Left hindlimb (tissue), 1 donor: ENCODE results near the gene ANAPC10.
"Not testable (repeated sequence)": the region's sequence is repeated elsewhere in the genome, so short reads cannot be mapped to it uniquely, and the experiment has no call there.

Experiments
- DNase-seq: peaks from one replicate; pipeline ENCODE4 v3.0.0-alpha.2; 2018

ANAPC10 gene

DNA sequence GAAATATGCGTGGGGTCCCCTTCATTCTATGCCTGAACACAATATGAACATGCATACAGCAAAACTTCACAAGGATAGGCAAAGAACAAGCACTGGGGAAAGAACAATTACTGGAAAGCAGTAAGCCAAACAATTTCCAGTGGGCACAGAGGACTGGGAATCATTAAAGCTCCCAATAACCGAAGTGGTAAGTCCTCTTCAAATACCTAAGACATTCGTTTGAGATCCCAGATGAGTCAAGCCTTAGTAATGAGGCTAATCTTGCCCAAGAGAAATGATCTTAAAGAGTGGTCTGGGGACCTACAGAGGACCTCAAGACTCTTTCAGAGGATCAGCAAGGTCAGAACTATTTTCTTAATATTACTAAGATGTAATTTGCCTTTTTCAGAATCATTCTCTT, 28.6 kb downstream of the ANAPC10 start:
- no peak for DNase-seq

DNA sequence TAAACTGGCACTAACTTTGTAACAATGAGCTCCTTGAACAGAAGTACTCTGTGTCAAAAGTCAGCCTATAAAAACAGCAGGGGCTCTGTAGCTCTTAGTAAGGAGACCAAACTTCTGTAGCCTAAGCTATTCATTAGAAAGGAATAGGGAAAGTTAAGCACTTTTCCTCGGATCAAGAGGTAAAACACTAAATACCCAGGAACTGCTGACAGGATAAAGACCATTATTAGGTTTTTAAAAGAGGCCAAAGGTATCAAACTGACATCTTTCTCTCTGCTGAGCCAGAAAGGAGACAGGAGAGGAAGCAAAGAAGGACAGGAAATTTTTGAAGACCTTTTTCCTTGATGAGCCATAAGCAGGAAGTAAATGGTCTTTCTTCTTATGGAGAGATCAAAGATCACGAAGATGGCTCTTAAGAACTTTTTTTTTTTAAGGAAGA, 31.9 kb downstream of the ANAPC10 start:
- no peak for DNase-seq

DNA sequence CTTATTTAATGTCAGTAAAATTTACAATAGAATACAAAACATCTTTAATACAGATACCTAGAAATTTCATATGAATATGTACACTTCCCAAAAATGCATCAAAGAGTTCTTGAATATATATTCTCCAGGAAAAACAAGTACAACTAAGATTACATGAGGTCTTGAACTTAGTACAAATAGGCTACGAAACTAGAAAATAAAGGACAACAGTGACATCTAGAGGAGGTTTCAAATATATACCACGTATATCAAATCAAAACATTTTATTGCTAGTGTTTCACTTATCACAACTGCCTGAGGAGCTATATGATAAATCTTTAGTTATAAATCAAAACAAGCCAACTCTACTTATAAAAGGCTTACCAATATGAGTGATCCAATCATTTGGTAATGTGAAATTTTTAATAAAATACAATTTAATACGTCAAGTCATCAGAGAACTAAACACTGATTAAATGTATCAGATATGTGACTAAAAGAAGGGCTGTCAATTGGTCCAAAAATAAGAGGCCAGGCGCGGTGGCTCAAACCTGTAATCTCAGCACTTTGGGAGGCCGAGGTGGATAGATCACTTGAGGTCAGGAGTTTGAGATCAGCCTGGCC, 36.6 kb downstream of the ANAPC10 start:
- no peak for DNase-seq

DNA sequence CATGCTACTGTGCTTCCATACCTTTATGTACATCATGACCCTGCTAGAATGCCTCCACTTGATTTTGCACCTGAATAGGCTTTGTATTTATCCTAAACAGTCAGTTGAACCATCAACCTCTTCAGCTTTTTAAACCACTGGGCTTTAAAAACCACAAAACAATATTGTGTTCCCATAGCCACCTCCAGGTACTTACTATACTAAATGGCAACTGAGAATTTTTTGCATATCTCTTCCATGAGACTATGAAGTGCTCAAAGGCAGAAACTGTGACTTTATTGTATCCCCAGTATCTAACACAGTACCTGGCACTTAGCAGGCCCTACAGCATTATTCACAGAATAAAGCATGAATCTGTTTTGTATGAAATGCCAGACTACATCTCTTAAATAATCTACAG, 39.7 kb downstream of the ANAPC10 start:
- no peak for DNase-seq

DNA sequence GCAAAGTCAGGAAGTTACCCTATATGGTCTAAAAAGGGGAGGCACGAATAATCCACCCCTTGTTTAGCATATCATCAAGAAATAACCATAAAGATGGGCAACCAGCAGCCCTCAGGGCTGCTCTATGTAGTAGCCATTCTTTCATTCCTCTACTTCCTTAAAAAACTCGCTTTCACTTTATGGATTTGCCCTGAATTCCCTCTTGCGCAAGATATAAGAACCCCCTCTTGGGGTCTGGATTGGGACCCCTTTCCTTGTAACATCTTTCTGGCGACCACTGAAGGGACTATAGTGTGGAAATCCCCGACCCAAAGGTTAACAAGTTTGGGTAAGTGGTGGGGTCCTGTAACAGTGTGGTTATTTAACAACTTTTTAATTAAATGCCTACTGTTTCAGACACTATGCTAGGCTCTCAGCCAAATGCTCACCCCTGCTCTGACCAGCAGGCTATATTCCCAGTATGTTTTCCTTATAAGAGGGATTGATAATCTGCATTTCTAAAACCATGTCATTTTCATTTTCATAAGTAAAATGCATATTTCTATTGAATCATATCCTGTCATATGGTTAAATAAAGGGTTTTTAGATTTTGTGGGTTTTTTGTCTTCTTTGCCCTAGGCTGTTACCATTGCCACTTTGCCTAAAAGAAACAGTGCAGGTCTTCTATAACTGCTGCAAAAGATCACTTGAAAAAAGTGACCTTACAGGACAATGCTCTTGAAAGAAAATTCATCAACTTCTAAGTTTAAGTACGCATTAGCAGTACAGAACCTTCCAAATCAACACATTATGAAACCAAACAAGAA, 41.5 kb downstream of the ANAPC10 start:
- DNase-seq: no peak

DNA sequence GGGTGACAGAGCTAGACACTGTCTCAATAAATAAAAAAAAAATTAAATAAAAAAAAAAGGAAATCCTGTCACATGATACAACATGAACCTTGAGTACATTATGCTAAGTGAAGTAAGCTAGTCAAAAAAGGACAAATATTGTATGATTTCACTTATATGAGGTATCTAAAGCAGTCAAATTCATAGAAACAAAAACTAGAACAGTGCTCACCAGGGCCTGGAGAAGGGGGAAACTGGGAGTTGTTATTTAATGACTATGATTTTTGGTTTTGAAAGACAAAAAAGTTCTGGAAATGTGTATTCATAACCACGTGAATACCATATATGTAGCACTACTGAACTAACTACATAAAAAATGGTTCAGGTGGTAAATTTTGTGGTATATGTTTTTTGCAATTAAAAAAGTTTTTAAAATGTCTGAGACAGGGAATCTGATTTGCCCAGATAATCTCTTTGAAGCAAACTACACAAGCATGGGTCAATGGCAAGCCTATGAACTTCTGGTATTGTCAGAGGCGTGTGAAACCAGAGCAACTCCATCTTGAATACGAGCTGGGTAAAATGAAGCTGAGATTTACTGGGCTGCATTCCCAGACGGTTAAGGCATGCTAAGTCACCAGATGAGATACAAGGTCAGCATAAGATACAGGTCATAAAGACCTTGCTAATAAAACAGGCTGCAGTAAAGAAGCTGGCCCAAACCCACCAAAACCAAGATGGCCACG, 42.3 kb downstream of the ANAPC10 start:
- no peak for DNase-seq

DNA sequence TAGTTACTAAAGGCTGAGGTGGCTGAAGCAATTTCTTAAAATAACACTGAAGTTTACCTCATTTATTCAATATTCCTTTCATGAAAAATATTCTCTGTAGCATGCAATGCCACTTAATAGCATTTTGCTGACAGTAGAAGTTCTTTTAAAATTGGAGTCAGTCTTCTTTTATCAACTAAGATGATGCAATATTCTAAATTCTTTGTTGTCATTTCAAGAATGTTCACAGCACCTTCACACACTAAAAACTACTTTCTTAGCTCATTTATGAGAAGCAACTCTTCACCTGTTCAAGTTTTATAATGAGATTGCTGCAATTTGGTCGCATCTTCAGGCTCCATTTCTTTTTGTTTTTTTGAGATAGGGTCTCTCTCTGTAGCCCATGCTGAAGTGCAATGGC, 48.8 kb downstream of the ANAPC10 start:
- DNase-seq: no peak

DNA sequence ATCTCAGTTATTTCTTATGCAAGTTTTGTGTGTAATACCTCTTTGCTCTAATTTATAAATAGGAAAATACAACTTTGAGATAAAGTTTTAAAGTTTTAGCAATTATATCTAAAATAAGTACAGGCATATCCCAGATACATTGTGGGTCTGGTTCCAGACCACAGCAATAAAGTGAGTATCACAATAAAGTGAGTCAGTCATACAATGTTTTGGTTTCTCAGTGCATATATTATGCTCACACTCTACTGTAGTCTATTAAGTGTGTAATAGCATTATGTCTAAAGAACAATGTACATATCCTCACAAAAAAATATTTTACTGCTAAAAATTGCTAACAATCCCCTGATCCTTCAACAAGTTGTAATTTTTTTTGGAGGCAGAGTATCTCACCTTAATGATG, 49.2 kb downstream of the ANAPC10 start:
- DNase-seq: no peak

DNA sequence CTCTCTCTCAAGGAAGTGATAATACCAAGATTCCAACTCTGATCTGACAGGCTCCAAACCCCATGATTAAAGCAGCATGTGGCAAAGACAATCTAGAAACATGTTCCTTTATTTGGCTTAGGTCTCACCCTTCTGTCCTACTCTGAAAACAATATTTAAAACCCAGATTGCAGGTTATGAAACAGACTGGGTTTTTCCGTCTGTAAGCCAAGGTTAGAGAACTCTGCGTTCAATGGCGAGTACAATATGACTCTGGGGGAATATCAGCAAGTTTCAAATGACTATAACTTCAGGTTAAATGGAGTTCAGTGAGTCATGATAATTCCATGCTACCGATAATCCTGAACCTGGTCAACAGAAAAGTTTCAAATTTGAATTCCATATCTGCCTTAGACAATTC, 50.8 kb downstream of the ANAPC10 start:
- DNase-seq: no peak

DNA sequence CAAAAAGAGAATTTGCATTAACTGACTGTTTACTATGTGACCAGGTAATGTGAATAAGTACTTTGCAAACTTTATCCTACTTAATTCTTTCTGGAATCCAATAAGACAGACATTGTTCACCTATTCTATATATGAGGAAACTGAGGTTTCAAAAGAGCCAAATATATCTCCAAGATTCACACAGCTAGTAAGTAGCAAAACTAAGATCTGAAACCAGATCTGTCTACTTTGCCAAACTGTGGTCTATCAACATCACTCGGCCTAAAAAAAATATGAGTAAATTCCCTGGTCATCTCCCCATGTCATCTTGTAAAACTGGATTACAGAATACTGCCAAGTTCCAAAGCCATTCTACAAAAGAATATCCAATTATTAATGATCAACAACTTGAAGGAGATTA, 52.8 kb downstream of the ANAPC10 start:
- no peak for DNase-seq

DNA sequence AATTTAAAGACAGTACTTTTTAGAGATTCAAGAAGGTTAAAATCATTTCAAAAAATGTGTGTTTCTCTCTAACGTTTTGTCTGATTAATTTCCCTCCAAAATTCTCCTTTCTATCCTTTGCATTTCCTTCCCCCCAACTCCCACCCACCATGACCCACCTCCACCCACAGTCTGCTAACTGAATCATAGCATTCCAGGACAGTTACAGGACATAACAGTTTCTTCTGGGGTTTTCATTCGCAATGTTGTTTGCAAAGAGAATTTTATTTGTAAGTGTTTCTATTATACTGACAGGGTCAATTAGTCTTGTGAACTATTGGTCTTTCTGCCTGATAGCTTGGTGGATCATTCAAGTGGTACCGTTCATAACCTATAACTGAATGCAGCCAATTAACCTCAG, 53.7 kb downstream of the ANAPC10 start:
- DNase-seq: no peak

DNA sequence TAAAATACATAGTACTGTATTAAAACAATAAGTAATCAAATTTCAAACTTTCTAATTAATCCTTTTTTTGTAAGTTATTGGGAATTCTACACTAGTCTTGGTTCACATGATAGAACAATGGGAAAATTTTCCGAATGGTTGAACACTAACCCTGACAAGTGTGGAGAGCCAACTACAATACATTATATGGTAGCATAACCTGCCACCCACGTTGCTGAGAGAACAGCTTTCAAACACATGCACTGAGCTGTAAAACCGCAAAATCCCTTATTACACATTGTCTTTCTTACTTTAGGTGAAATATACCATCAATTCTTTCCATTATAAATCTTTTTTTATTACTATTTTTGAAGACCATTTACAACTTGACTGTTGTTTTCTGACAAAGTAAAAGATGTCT, 54.7 kb downstream of the ANAPC10 start:
- no peak for DNase-seq

DNA sequence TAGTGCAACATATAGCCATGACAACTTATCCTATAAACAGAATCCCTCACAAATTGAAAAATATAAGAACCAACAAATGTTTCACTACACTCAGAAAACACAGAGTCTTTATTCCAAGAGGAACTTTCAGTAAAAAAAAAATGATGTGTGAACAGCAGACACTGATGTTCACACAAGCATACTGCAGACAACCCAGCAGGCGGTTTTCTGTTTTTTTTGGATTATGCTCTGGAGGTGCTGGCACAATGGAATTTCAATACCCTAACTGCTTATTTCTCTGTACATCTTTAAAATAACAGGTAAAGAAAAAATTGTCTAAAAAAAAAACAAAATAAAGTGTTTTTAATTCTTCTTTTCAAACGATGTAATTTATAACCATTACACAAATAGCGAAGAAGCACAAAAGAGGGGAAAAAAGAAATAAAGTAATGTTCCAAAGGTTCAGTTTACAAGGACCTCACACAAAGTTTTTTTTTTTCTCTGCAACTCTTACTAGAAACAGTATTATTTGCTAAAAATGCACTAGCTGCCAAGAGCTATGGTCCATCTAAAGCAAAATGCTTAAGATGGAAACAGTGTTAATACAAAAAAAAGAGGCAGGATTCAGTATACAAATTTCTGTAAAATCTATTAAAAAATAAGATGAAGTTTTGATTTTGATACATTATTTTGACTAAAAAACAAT, 55.3 kb downstream of the ANAPC10 start:
- no peak for DNase-seq

DNA sequence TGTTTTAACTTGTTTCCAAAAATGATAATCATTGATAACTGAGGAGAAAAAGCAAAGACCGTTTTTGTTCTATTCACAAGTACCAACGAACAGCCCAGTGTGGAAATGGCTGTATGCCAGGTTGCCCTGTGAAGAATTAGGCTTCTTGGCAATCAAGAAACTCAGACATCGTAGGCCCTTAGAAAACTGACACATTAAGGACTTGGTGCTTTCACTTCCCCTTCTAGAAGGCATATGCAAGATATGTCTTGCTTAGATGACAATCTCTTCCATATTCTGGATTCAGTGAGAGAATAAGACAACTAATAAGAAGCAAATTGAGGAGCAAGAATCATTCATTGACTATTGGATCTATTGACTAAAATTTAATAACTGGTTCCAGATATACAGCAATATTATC, 56.6 kb downstream of the ANAPC10 start:
- no peak for DNase-seq

DNA sequence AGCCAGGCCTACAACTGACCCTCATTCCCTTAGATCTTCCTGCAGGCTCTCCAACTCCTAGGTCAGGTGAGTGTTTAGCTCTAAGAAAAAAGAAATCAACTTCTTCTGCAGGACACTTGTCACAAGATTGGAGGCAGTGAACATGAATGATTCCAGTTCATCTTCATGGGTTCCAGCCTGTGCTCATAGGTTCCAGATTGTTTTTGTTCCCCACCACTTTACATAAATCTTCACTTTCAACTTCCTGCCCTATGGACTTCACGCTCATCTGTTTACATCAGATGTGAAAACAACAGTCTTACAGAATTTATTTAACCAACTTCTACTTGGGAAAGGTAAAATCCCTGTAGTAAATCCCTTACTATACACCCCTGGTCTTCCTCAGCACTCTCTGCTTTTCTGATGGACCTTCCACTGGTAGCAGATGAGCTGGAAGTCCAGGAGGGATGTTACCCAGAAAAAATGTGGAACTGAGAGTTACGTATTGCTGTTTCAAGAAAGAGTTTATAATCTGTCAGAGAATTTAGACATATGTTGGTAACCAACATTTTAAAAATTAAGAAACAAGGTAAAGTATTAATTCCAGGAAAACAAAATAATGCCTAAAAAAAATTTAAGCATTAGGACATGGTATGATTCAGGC, 62.4 kb downstream of the ANAPC10 start:
- no peak for DNase-seq

DNA sequence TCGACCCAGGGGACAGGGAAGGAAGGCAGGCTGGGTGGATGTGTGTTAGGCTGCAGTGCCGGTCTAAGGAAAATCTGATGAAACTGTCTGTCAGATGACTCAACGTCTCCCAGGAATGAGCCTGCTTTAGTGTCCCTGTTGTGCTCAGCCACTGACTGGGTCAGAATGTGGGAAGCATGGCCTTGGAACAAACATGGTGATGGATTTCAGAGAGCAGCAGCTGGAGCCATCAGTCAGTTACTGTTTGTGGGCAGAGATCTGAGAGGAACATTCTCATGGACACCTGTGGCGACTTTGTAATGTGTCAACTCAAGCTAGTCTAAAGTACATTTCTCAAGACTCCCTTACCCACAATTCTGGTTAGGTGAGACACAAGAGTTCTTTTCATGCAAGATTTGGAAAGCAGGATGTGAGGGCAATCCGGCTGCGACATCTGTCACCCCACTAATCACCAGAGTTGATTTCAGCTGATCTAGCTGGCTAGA, 63.2 kb downstream of the ANAPC10 start:
- peak; percentile 34 for DNase-seq

DNA sequence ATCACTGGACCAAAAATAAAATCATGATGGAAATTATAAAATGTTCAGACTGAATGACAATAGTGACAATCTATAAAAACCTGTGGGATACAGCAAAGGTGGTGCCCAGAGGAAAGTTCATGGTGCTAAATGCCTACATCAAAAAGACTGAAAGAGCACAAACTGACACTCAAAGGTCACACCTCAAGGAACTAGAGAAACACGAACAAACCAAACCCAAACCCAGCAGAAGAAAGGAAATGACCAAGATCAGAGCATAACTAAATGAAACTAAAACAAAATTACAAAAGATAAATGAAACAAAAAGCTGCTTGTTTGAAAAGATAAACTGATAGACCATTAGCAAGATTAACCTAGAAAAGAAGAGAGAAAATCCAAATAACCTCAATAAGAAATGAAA, 78.7 kb downstream of the ANAPC10 start:
- DNase-seq: no peak

DNA sequence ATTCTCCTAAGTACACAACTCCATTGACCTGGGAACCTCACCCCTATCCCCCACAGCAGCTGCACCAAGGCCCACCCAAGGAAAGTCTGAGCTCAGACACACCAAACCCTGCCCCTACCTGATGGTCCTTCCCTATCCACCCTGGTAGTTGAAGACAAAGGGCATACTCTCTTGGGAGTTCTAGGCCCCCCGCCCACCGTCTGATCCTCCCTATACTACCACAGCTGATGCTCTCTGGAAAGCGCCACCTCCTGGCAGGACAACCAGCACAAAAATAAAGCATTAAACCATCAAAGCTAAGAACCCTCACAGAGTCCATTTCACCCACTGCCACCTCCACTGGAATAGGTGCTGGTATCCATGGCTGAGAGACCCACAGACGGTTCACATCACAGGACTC, 83.6 kb downstream of the ANAPC10 start:
- DNase-seq: no peak

DNA sequence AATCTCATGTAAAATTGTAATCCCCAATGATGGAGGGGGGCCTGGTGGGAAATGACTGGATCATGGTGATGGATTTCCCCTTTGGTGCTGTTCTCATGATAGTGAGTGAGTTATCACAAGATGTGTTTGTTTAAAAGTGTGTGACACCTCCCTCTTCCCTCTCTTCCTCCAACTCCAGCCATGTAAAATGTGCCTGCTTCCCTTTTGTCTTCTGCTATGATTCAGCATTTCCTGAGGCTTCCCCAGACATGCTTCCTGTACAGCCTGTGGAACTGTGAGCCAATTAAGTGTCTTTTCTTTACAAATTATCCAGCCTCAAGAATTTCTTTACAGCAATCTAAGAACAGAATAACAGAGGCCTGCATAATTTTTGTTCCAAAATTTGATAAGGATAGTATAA, 85.2 kb downstream of the ANAPC10 start:
- DNase-seq: no peak

DNA sequence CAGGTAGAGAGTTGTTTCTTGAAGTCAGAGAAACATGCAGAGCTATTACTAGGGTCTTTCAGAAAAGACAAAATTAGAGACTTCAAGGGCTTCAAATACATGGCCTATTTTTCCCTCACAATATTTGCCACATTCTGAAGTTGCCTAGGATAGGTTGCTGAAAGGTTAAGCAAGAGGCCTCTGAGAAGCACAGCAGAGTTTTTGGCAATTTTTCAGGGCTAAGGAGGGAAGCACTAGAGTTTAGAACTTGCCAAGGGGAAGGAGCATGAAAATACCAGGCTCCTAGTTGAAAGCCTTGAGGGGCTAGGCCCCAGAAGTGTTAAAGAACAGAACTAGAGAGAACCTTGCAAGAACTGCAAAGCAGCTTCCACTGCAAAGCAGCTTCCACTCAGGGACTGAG, 86.4 kb downstream of the ANAPC10 start:
- DNase-seq: no peak

DNA sequence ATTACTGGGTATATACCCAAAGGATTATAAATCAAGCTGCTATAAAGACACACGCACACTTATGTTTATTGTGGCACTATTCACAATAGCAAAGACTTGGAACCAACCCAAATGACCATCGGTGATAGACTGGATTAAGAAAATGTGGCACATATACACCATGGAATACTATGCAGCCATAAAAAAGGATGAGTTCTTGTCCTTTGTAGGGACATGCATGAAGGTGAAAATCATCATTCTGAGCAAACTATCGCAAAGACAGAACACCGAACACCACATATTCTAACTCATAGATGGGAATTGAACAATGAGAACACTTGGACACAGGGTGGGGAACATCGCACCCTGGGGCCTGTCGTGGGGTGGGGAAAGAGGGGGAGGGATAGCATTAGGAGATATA, 87.7 kb downstream of the ANAPC10 start:
- DNase-seq: not testable (repeated sequence)

DNA sequence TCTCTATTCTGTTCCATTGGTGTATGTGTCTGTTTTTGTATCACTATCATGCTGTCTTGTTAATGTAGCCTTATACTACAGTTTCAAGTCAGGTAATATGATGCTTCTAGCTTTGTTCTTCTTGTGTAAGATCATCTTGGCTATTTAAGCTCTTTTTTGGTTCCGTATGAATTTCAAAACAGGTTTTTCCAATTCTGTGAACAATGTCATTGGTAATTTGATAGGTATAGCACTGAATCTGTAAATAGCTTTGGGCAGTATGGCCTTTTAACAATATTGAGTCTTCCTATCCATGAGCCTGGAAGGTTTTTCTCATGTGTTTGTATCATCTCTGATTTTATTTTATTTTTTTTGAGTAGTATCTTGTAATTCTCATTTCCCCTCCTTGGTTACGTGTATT, 94.3 kb downstream of the ANAPC10 start:
- DNase-seq: no peak

DNA sequence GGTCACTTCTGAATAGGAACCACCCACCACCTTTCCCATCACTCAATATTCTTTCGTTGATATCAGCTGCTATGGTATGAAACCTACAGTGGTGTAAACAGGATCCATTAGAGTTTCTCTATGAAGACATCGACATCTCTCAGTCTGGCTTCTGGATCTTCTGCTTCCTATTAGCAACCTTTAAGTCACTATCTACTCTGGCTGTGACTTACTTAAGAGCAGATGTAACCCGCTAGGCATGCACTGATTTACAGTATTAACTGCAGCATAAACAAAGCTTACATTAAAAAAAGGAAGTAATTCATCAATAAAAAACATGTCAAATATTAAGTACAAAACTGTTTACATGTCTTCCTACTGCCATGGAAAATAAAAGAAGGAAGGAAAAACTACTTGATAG, 96.4 kb downstream of the ANAPC10 start:
- no peak for DNase-seq
